OCI-LY7 (cell line): ENCODE data around the gene MVK.

Source experiments
- EZH2phosphoT487 ChIP-seq: fragments of 200-600 bp; sonication (generic); IDR thresholded peaks from 2 replicates; pipeline ENCODE4 v1.6.1; 2018; ENCODE audit warnings: low read depth, borderline replicate concordance, mild to moderate bottlenecking, mixed run types, antibody characterized with exemption, low read length, moderate library complexity, mixed read lengths
- TF ChIP-seq, protein P1 (sequence below): fragments of 200-600 bp; sonication (generic); conservative IDR thresholded peaks from 2 replicates; pipeline ENCODE4 v1.5.1; 2014; ENCODE audit warnings: mild to moderate bottlenecking, antibody characterized with exemption, low read length, moderate library complexity, mixed read lengths

- TF ChIP-seq, protein P1, sequence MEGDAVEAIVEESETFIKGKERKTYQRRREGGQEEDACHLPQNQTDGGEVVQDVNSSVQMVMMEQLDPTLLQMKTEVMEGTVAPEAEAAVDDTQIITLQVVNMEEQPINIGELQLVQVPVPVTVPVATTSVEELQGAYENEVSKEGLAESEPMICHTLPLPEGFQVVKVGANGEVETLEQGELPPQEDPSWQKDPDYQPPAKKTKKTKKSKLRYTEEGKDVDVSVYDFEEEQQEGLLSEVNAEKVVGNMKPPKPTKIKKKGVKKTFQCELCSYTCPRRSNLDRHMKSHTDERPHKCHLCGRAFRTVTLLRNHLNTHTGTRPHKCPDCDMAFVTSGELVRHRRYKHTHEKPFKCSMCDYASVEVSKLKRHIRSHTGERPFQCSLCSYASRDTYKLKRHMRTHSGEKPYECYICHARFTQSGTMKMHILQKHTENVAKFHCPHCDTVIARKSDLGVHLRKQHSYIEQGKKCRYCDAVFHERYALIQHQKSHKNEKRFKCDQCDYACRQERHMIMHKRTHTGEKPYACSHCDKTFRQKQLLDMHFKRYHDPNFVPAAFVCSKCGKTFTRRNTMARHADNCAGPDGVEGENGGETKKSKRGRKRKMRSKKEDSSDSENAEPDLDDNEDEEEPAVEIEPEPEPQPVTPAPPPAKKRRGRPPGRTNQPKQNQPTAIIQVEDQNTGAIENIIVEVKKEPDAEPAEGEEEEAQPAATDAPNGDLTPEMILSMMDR, result no peak
- TF ChIP-seq EZH2phosphoT487, result no peak
These were observed 17.0 kb downstream of the MVK start for GRCh38 chr12:109590566-109590965.
